Smooth muscle cell (in vitro differentiated cells): Measurements from ENCODE around the gene CREB3. TPM values are rescaled to one million over a fixed set of nuclear protein-coding genes. Genes with fewer than 3 reads are reported as not detected.
A peak's percentile ranks its signal among the peaks of the same experiment; 100 is the strongest.

ENCODE experiments used
- DNase-seq: peaks from one replicate; lab custom pipeline; 2025; ENCODE audit not compliant: unreplicated experiment; lab: John Stamatoyannopoulos, UW
- H2AFZ ChIP-seq: fragments of 200-600 bp; sonication (generic); 2 replicates; pipeline ENCODE4 v1.6.0; 2016; ENCODE audit warnings: antibody characterized with exemption, low read depth, mild to moderate bottlenecking
- H3F3A ChIP-seq: fragments of 200-600 bp; sonication (generic); 2 replicates; pipeline ENCODE4 v1.6.0; 2017; ENCODE audit warnings: antibody characterized with exemption, low read depth
- H3K27ac ChIP-seq: fragments of 200-600 bp; sonication (generic); 2 replicates; pipeline ENCODE4 v1.5.1; 2016; ENCODE audit warnings: low read depth, mild to moderate bottlenecking
- H3K27me3 ChIP-seq: fragments of 200-600 bp; sonication (generic); 2 replicates; pipeline ENCODE4 v1.6.1; 2016; ENCODE audit warnings: low read depth, mild to moderate bottlenecking
- H3K36me3 ChIP-seq: fragments of 200-600 bp; sonication (generic); 2 replicates; pipeline ENCODE4 v1.5.1; 2016; ENCODE audit warnings: low read depth
- H3K4me1 ChIP-seq: fragments of 200-600 bp; sonication (generic); 2 replicates; pipeline ENCODE4 v1.5.1; 2016; ENCODE audit warnings: low read depth
- H3K4me2 ChIP-seq: fragments of 200-600 bp; sonication (generic); 2 replicates; pipeline ENCODE4 v1.6.0; 2016; ENCODE audit warnings: mild to moderate bottlenecking
- H3K4me3 ChIP-seq: fragments of 200-600 bp; sonication (generic); 2 replicates; pipeline ENCODE4 v1.5.1; 2016; ENCODE audit warnings: mild to moderate bottlenecking
- H3K79me2 ChIP-seq: fragments of 200-600 bp; sonication (generic); 2 replicates; pipeline ENCODE4 v1.6.0; 2016; ENCODE audit warnings: low read depth, mild to moderate bottlenecking
- H3K9ac ChIP-seq: fragments of 200-600 bp; sonication (generic); 2 replicates; pipeline ENCODE4 v1.6.0; 2016; ENCODE audit warnings: low read depth
- H3K9me3 ChIP-seq: fragments of 200-600 bp; sonication (generic); replicated peaks from 2 replicates; pipeline ENCODE4 v1.5.1; 2016; ENCODE audit warnings: low read depth
- H4K20me1 ChIP-seq: fragments of 200-600 bp; sonication (generic); 2 replicates; pipeline ENCODE4 v1.6.0; 2016; ENCODE audit warnings: low read depth
- WGBS: methylation state at CpG from one replicate; pipeline ENCODE4 v1.1.7; 2016; ENCODE audit warnings: low lambda C conversion rate; 5-methylcytosine and 5-hydroxymethylcytosine counted together
- polyA plus RNA-seq: library from polyadenylated mRNA; unstranded; fragments of >200 nt; fragmentation: Nextera tagmentation; extraction: Ambion mirVana; gene quantifications from 2 replicates; pipeline ENCODE4 v1.2.1, GENCODE V29; 2016
- total RNA-seq: library from RNA; depleted of rRNA; stranded (reverse); fragments of >200 nt; gene quantifications from 2 replicates; pipeline ENCODE4 v1.2.3, GENCODE V29; 2014
- TF ChIP-seq, protein P1 (sequence below): fragments of 200-600 bp; sonication (generic); IDR thresholded peaks from 2 replicates; pipeline ENCODE4 v1.5.1; 2017; ENCODE audit warnings: borderline replicate concordance, mild to moderate bottlenecking, antibody characterized with exemption; ENCODE audit not compliant: insufficient read depth, poor library complexity, severe bottlenecking

CREB3 gene
- total and polyA plus RNA-seq, 2 experiments from 2014 or later, result 66.9 to 81.0 TPM

- Histone ChIP-seq H3K79me2 (peaks cover 35% of the 10 kb centered on the region), H3K9ac (peak overlapping the region; percentile 90), H3K4me2 (peak overlapping the region; percentile 95), H3K9me3 (no peaks in the 10 kb centered on the region), H3K4me1 (peaks cover 18% of the 10 kb centered on the region), H4K20me1 (peaks cover 44% of the 10 kb centered on the region), H3F3A (peaks cover 57% of the 10 kb centered on the region), H3K36me3 (no peaks in the 10 kb centered on the region), H3K4me3 (peak overlapping the region; percentile 70), H3K27ac (peak overlapping the region; percentile 95), H3K27me3 (no peaks in the 10 kb centered on the region), H2AFZ (no peak overlapping the region)
- no peak for DNase-seq
- TF ChIP-seq, protein P1, sequence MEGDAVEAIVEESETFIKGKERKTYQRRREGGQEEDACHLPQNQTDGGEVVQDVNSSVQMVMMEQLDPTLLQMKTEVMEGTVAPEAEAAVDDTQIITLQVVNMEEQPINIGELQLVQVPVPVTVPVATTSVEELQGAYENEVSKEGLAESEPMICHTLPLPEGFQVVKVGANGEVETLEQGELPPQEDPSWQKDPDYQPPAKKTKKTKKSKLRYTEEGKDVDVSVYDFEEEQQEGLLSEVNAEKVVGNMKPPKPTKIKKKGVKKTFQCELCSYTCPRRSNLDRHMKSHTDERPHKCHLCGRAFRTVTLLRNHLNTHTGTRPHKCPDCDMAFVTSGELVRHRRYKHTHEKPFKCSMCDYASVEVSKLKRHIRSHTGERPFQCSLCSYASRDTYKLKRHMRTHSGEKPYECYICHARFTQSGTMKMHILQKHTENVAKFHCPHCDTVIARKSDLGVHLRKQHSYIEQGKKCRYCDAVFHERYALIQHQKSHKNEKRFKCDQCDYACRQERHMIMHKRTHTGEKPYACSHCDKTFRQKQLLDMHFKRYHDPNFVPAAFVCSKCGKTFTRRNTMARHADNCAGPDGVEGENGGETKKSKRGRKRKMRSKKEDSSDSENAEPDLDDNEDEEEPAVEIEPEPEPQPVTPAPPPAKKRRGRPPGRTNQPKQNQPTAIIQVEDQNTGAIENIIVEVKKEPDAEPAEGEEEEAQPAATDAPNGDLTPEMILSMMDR, result no peak
- WGBS, result under 1% methylated on average over 12 of the region's 21 CpGs
Observed at GRCh38 chr9:35690294-35690613, 42.2 kb upstream of the CREB3 start.

GRCh38 chr9:35690614-35691333 is 41.7 kb upstream of the CREB3 start:
- peak; percentile 75 for DNase-seq
- no peak overlapping the region for H2AFZ ChIP-seq

GRCh38 chr9:35691334-35691650 is 41.2 kb upstream of the CREB3 start:
- Histone ChIP-seq H2AFZ (no peak overlapping the region), H3K36me3 (no peaks in the 10 kb centered on the region), H3K9me3 (no peaks in the 10 kb centered on the region), H3K27me3 (no peaks in the 10 kb centered on the region), H3K9ac (no peak overlapping the region), H4K20me1 (peaks cover 40% of the 10 kb centered on the region), H3K79me2 (peaks cover 34% of the 10 kb centered on the region), H3K4me3 (peak overlapping the region; percentile 70), H3K4me1 (peaks cover 18% of the 10 kb centered on the region), H3F3A (peaks cover 58% of the 10 kb centered on the region), H3K27ac (peak overlapping the region; percentile 95), H3K4me2 (peak overlapping the region; percentile 95)
- 10% methylated on average over 10 of the region's 10 CpGs for WGBS
- no peak for DNase-seq
- TF ChIP-seq, protein P1, result no peak

More at GRCh38 chr9:35690614-35691333, 41.7 kb upstream of the CREB3 start:
- no peaks in the 10 kb centered on the region for H3K36me3 ChIP-seq
- peak overlapping the region; percentile 90 for H3K9ac ChIP-seq
- peaks cover 18% of the 10 kb centered on the region for H3K4me1 ChIP-seq
- H3K27me3 ChIP-seq, result no peaks in the 10 kb centered on the region
- peak overlapping the region; percentile 95 for H3K4me2 ChIP-seq
- peak overlapping the region; percentile 95 for H3K27ac ChIP-seq
- H3F3A ChIP-seq, result peaks cover 55% of the 10 kb centered on the region
- no peaks in the 10 kb centered on the region for H3K9me3 ChIP-seq
- WGBS, result 1% methylated on average over 14 of the region's 61 CpGs
- H4K20me1 ChIP-seq, result peaks cover 40% of the 10 kb centered on the region
- peaks cover 35% of the 10 kb centered on the region for H3K79me2 ChIP-seq
- peak overlapping the region; percentile 70 for H3K4me3 ChIP-seq
- TF ChIP-seq, protein P1, result no peak
